Suprapubic skin (tissue), 4 donors: ENCODE measurements around the gene NEK6. TPM values are rescaled to one million over a fixed set of nuclear protein-coding genes. Genes with fewer than 3 reads are reported as not detected.
"Not testable (repeated sequence)": the region's sequence is repeated elsewhere in the genome, so short reads cannot be mapped to it uniquely, and the experiment has no call there.

ENCODE experiments used
- DNase-seq, 2 donors: peaks; one replicate each; pipeline ENCODE4 v3.0.0-alpha.2; 2019; ENCODE audit warnings: low spot score in 2 of 2
- H3K27ac ChIP-seq: fragments of 200-600 bp; sonication (generic); one replicate; pipeline ENCODE4 v1.5.1; 2019
- H3K27me3 ChIP-seq: fragments of 200-600 bp; sonication (generic); one replicate; pipeline ENCODE4 v1.5.1; 2019
- H3K36me3 ChIP-seq: fragments of 200-600 bp; sonication (generic); one replicate; pipeline ENCODE4 v1.5.1; 2019
- H3K4me1 ChIP-seq: fragments of 200-600 bp; sonication (generic); one replicate; pipeline ENCODE4 v1.5.1; 2019
- H3K4me3 ChIP-seq: fragments of 200-600 bp; sonication (generic); one replicate; pipeline ENCODE4 v1.5.1; 2019; ENCODE audit warnings: mild to moderate bottlenecking
- H3K9me3 ChIP-seq: fragments of 200-600 bp; sonication (generic); one replicate; pipeline ENCODE4 v1.5.1; 2019
- CTCF ChIP-seq, 2 donors: fragments of 200-600 bp in 1 of 2; fragments of 450-650 bp in 1 of 2; sonication (generic) in 1 of 2; IDR thresholded peaks; one replicate each; pipeline ENCODE4 v1.5.1; 2016 to 2019; ENCODE audit warnings: antibody characterized with exemption in 2 of 2, mild to moderate bottlenecking in 1 of 2, moderate library complexity in 1 of 2
- EP300 ChIP-seq: sonication (generic); formaldehyde crosslinking; IDR thresholded peaks from one replicate; pipeline ENCODE4 v1.6.1; 2017; ENCODE audit warnings: antibody characterized with exemption
- POLR2A ChIP-seq, 2 donors: fragments of 450-650 bp; IDR thresholded peaks; one replicate each; pipeline ENCODE4 v1.6.1; 2017; ENCODE audit warnings: antibody characterized with exemption in 2 of 2, mild to moderate bottlenecking in 2 of 2, moderate library complexity in 2 of 2
- POLR2AphosphoS5 ChIP-seq, 3 donors: sonication (generic); formaldehyde crosslinking; IDR thresholded peaks; one replicate each; pipeline ENCODE4 v1.6.1; 2017; ENCODE audit warnings: antibody characterized with exemption in 3 of 3
- WGBS: methylation state at CpG from one replicate; pipeline ENCODE4 v1.1.5; 2018; 5-methylcytosine and 5-hydroxymethylcytosine counted together
- total RNA-seq, 4 donors: library from RNA; depleted of rRNA; stranded (reverse); fragments of >200 nt; gene quantifications; one replicate each; pipeline ENCODE4 v1.1.0, GENCODE V29; 2016

Gene NEK6
- total RNA-seq, 4 donors from 2014 or later, result 5.4 to 17.5 (median 10.6) TPM

GRCh38 chr9:124251605-124252378, 6.0 kb upstream of the NEK6 start:
- H3K4me1 ChIP-seq, result peaks cover 6% of the 10 kb centered on the region
- H3K4me3 ChIP-seq, result no peak overlapping the region
- 48% methylated on average over 16 of the region's 16 CpGs for WGBS
- TF ChIP-seq EP300, result no peak
- no peak for TF ChIP-seq POLR2A (IDR thresholded peaks at IDR 0.05)
- TF ChIP-seq POLR2AphosphoS5 (IDR thresholded peaks at IDR 0.05), result no peak
- no peak for TF ChIP-seq CTCF (IDR thresholded peaks at IDR 0.05)
- no peaks in the 10 kb centered on the region for H3K27me3 ChIP-seq
- H3K27ac ChIP-seq, result no peak overlapping the region
- DNase-seq, result peak in 1 of 2 donors; percentile 8
- no peaks in the 10 kb centered on the region for H3K36me3 ChIP-seq
- no peaks in the 10 kb centered on the region for H3K9me3 ChIP-seq

GRCh38 chr9:124252878-124253277, 4.9 kb upstream of the NEK6 start:
- H3K27me3 ChIP-seq, H3K4me1 ChIP-seq, DNase-seq, H3K36me3 ChIP-seq, H3K27ac ChIP-seq, H3K9me3 ChIP-seq, H3K4me3 ChIP-seq: not testable (repeated sequence)
- WGBS, result 97% methylated on average over 8 of the region's 8 CpGs

- 65% methylated on average over 10 of the region's 10 CpGs for WGBS
- Histone ChIP-seq H3K36me3 (no peaks in the 10 kb centered on the region), H3K9me3 (no peaks in the 10 kb centered on the region), H3K27ac (no peak overlapping the region), H3K27me3 (no peaks in the 10 kb centered on the region), H3K4me3 (no peak overlapping the region), H3K4me1 (peaks cover 17% of the 10 kb centered on the region)
- TF ChIP-seq CTCF (IDR thresholded peaks at IDR 0.05), result no peak
- TF ChIP-seq EP300, result no peak
- TF ChIP-seq POLR2A (IDR thresholded peaks at IDR 0.05), result no peak
- TF ChIP-seq POLR2AphosphoS5 (IDR thresholded peaks at IDR 0.05), result no peak
- no peak for DNase-seq
Observed at GRCh38 chr9:124254261-124254682, 3.5 kb upstream of the NEK6 start.

GRCh38 chr9:124255222-124255621, 2.5 kb upstream of the NEK6 start:
- H3K27me3 ChIP-seq, result no peaks in the 10 kb centered on the region
- no peak overlapping the region for H3K4me3 ChIP-seq
- WGBS, result 84% methylated on average over 3 of the region's 3 CpGs
- TF ChIP-seq EP300 (no peak), POLR2AphosphoS5 (IDR thresholded peaks at IDR 0.05) (no peak), POLR2A (IDR thresholded peaks at IDR 0.05) (no peak), CTCF (IDR thresholded peaks at IDR 0.05) (no peak)
- DNase-seq, result no peak
- H3K36me3 ChIP-seq, result no peaks in the 10 kb centered on the region
- H3K27ac ChIP-seq, result no peak overlapping the region
- H3K4me1 ChIP-seq, result peaks cover 25% of the 10 kb centered on the region
- H3K9me3 ChIP-seq, result no peaks in the 10 kb centered on the region

- Histone ChIP-seq H3K36me3 (no peaks in the 10 kb centered on the region), H3K4me1 (peaks cover 36% of the 10 kb centered on the region), H3K9me3 (no peaks in the 10 kb centered on the region), H3K4me3 (no peak overlapping the region), H3K27me3 (no peaks in the 10 kb centered on the region), H3K27ac (no peak overlapping the region)
- 65% methylated on average over 11 of the region's 11 CpGs for WGBS
- no peak for DNase-seq
- TF ChIP-seq EP300, result no peak
- no peak for TF ChIP-seq CTCF (IDR thresholded peaks at IDR 0.05)
Observed at GRCh38 chr9:124256517-124257069, 1.2 kb upstream of the NEK6 start.
